NCI-H2227 (cell line): Measurements from ENCODE around the gene METTL4.
"Not testable (repeated sequence)": the region's sequence is repeated elsewhere in the genome, so short reads cannot be mapped to it uniquely, and the experiment has no call there.

Source experiments
- DNase-seq: peaks from one replicate; lab custom pipeline; 2025; ENCODE audit not compliant: unreplicated experiment; lab: John Stamatoyannopoulos, UW

Gene METTL4

GRCh38 chr18:2564373-2564772, 6.9 kb downstream of the METTL4 start:
- DNase-seq, result no peak

GRCh38 chr18:2559249-2559648, 12.1 kb downstream of the METTL4 start:
- no peak for DNase-seq

GRCh38 chr18:2557536-2557935, 13.8 kb downstream of the METTL4 start:
- no peak for DNase-seq

- no peak for DNase-seq
Observed at GRCh38 chr18:2555895-2556294, 15.4 kb downstream of the METTL4 start.

GRCh38 chr18:2554696-2555095, 16.6 kb downstream of the METTL4 start:
- no peak for DNase-seq

GRCh38 chr18:2551425-2551824, 19.9 kb downstream of the METTL4 start:
- DNase-seq, result no peak

GRCh38 chr18:2549462-2549861, 21.8 kb downstream of the METTL4 start:
- no peak for DNase-seq

GRCh38 chr18:2547477-2548087, 23.7 kb downstream of the METTL4 start:
- DNase-seq, result peak; percentile 57

- DNase-seq, result no peak
Observed at GRCh38 chr18:2545155-2545554, 26.1 kb downstream of the METTL4 start.

- DNase-seq, result peak; percentile 7
Observed at GRCh38 chr18:2541925-2542563, 29.3 kb downstream of the METTL4 start.

GRCh38 chr18:2540575-2540974, 30.7 kb downstream of the METTL4 start:
- DNase-seq, result no peak

- DNase-seq, result no peak
Observed at GRCh38 chr18:2538844-2539243, 32.5 kb downstream of the METTL4 start.

GRCh38 chr18:2538236-2538635, 33.1 kb downstream of the METTL4 start:
- no peak for DNase-seq

- no peak for DNase-seq
Observed at GRCh38 chr18:2537296-2537695, 34.0 kb downstream of the METTL4 start.

GRCh38 chr18:2536493-2536892, 34.8 kb downstream of the METTL4 start:
- no peak for DNase-seq

GRCh38 chr18:2536063-2536462, 35.2 kb downstream of the METTL4 start:
- no peak for DNase-seq

GRCh38 chr18:2535419-2535910, 35.8 kb downstream of the METTL4 start:
- no peak for DNase-seq

GRCh38 chr18:2534906-2535305, 36.4 kb downstream of the METTL4 start:
- no peak for DNase-seq

GRCh38 chr18:2532797-2533196, 38.5 kb downstream of the METTL4 start:
- no peak for DNase-seq

GRCh38 chr18:2531751-2532150, 39.6 kb downstream of the METTL4 start:
- DNase-seq, result no peak

GRCh38 chr18:2529154-2529553, 42.2 kb downstream of the METTL4 start:
- no peak for DNase-seq

- no peak for DNase-seq
Observed at GRCh38 chr18:2526329-2526728, 45.0 kb downstream of the METTL4 start.

- DNase-seq, result not testable (repeated sequence)
Observed at GRCh38 chr18:2524794-2525198, 46.5 kb downstream of the METTL4 start.
